WTC11 (cell line): ENCODE results near the gene ADM.
A peak's percentile ranks its signal among the peaks of the same experiment; 100 is the strongest.

Experiments used
- AR ChIP-seq: fragments of 250-450 bp; sonication (Bioruptor Pico); IDR thresholded peaks from 2 replicates; pipeline ENCODE4 v1.9.0; 2021; ENCODE audit warnings: mild to moderate bottlenecking
- ATF3 ChIP-seq: sonication (generic); formaldehyde crosslinking; conservative IDR thresholded peaks from 2 replicates; pipeline ENCODE4 v1.8.1; 2022; ENCODE audit warnings: mild to moderate bottlenecking, missing genetic modification reagents
- CTCF ChIP-seq: fragments of 200-600 bp; IDR thresholded peaks from 2 replicates; pipeline ENCODE4 v1.8.0; 2022; ENCODE audit warnings: antibody characterized with exemption
- ELF4 ChIP-seq: sonication (generic); formaldehyde crosslinking; IDR thresholded peaks from 2 replicates; pipeline ENCODE4 v1.8.1; 2022; ENCODE audit warnings: low read depth, mild to moderate bottlenecking, moderate library complexity, missing genetic modification reagents
- IRF1 ChIP-seq: sonication (generic); formaldehyde crosslinking; IDR thresholded peaks from 2 replicates; pipeline ENCODE4 v1.8.0; 2023; ENCODE audit warnings: missing genetic modification reagents
- JAZF1 ChIP-seq: fragments of 250-450 bp; sonication (Bioruptor Pico); IDR thresholded peaks from 2 replicates; pipeline ENCODE4 v1.9.0; 2021; ENCODE audit warnings: moderate library complexity, mild to moderate bottlenecking, inconsistent platforms
- NFYB ChIP-seq: sonication (generic); formaldehyde crosslinking; conservative IDR thresholded peaks from 2 replicates; pipeline ENCODE4 v1.8.0; 2022; ENCODE audit warnings: low read depth, missing genetic modification reagents
- NR2C2 ChIP-seq: sonication (generic); formaldehyde crosslinking; IDR thresholded peaks from 2 replicates; pipeline ENCODE4 v1.8.0; 2022; ENCODE audit warnings: mild to moderate bottlenecking, missing genetic modification reagents
- SMAD3 ChIP-seq: sonication (generic); formaldehyde crosslinking; IDR thresholded peaks from 2 replicates; pipeline ENCODE4 v1.8.0; 2022; ENCODE audit warnings: missing genetic modification reagents, mild to moderate bottlenecking, borderline replicate concordance
- TF ChIP-seq, protein P1 (sequence below): sonication (generic); formaldehyde crosslinking; IDR thresholded peaks from 2 replicates; pipeline ENCODE4 v1.8.1; 2023; ENCODE audit warnings: mild to moderate bottlenecking, missing genetic modification reagents, moderate library complexity
- TF ChIP-seq, protein P2 (sequence below): sonication (generic); formaldehyde crosslinking; IDR thresholded peaks from 2 replicates; pipeline ENCODE4 v1.8.1; 2023; ENCODE audit warnings: mild to moderate bottlenecking, missing genetic modification reagents

GRCh38 chr11:10293423-10294289, 11.2 kb upstream of the ADM start, which contains the start of gene SBF2:
- TF ChIP-seq CTCF (no peak), IRF1 (no peak), NFYB (no peak), SMAD3 (CRISPR knock-in tag) (no peak), JAZF1 (no peak), ELF4 (CRISPR knock-in tag) (0 out of 2 replicates have a peak, but pooled peaks have one; percentile 30), AR (no peak), ATF3 (CRISPR knock-in tag) (no peak), NR2C2 (CRISPR knock-in tag) (no peak)
- TF ChIP-seq, protein P1, sequence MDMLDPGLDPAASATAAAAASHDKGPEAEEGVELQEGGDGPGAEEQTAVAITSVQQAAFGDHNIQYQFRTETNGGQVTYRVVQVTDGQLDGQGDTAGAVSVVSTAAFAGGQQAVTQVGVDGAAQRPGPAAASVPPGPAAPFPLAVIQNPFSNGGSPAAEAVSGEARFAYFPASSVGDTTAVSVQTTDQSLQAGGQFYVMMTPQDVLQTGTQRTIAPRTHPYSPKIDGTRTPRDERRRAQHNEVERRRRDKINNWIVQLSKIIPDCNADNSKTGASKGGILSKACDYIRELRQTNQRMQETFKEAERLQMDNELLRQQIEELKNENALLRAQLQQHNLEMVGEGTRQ (CRISPR knock-in tag) = no peak
- TF ChIP-seq, protein P2, sequence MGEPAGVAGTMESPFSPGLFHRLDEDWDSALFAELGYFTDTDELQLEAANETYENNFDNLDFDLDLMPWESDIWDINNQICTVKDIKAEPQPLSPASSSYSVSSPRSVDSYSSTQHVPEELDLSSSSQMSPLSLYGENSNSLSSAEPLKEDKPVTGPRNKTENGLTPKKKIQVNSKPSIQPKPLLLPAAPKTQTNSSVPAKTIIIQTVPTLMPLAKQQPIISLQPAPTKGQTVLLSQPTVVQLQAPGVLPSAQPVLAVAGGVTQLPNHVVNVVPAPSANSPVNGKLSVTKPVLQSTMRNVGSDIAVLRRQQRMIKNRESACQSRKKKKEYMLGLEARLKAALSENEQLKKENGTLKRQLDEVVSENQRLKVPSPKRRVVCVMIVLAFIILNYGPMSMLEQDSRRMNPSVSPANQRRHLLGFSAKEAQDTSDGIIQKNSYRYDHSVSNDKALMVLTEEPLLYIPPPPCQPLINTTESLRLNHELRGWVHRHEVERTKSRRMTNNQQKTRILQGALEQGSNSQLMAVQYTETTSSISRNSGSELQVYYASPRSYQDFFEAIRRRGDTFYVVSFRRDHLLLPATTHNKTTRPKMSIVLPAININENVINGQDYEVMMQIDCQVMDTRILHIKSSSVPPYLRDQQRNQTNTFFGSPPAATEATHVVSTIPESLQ = no peak
